Left ventricle myocardium inferior (tissue), 1 donor: ENCODE data around the gene STK38. TPM values are rescaled to one million over a fixed set of nuclear protein-coding genes. Genes with fewer than 3 reads are reported as not detected.
A peak's percentile ranks its signal among the peaks of the same experiment; 100 is the strongest.
"Not testable (repeated sequence)": the region's sequence is repeated elsewhere in the genome, so short reads cannot be mapped to it uniquely, and the experiment has no call there.

Experiments used
- DNase-seq: peaks from one replicate; pipeline ENCODE4 v3.0.0-alpha.2; 2020
- H3K27ac ChIP-seq: fragments of 200-600 bp; replicated peaks from 2 replicates; pipeline ENCODE4 v1.8.0; 2021
- H3K27me3 ChIP-seq: fragments of 200-600 bp; 2 replicates; pipeline ENCODE4 v1.8.0; 2021; ENCODE audit warnings: low read depth
- H3K36me3 ChIP-seq: fragments of 200-600 bp; 2 replicates; pipeline ENCODE4 v1.8.0; 2021
- H3K4me1 ChIP-seq: fragments of 200-600 bp; 2 replicates; pipeline ENCODE4 v1.8.0; 2021
- H3K4me3 ChIP-seq: fragments of 200-600 bp; 2 replicates; pipeline ENCODE4 v1.8.0; 2021; ENCODE audit warnings: mild to moderate bottlenecking, moderate library complexity
- H3K9me3 ChIP-seq: fragments of 200-600 bp; replicated peaks from 2 replicates; pipeline ENCODE4 v1.8.0; 2021
- intact Hi-C: fragments of 100-400 bp; cut with micrococcal nuclease; formaldehyde crosslinking; loops from one replicate; pipeline ENCODE4 v1.11.0; 2022
- total RNA-seq: library from RNA; stranded (reverse); fragmentation: NEBNext Ultra II Directional; extraction: Animal tissue kit (Norgen Biotek cat#: 25700); gene quantifications from one replicate; pipeline ENCODE4 v1.2.1, GENCODE V29; 2021
- TF ChIP-seq, protein P1 (sequence below): fragments of 200-600 bp; IDR thresholded peaks from 2 replicates; pipeline ENCODE4 v1.8.0; 2021; ENCODE audit warnings: antibody characterized with exemption, mild to moderate bottlenecking, borderline replicate concordance
- donor health status: DM: no; HTN: yes; CAD: no; lungs with severe emphysema.

STK38 gene
- total RNA-seq, 1 donor from 2014 or later = 25.5 TPM

DNA sequence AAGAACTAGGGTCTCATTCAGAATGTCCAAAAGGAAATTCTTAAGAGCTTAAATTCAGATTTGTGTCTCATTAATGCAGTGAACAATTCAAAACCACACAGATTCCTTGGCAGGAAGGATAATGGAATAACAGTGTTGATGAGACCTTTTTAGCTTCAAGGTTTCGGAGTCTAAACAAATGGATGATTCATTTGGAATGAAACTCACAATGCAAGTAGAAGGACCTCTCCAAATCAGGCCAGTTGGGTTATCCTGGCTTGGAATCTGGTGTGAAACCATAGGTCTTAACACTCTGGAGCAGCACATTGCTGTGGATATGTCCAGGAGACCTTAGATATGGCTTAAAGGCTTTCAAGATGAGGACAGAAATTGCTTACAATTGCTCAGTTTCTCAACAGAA, 59.6 kb downstream of the STK38 start:
- Histone ChIP-seq H3K36me3 (peaks cover 53% of the 10 kb centered on the region), H3K27me3 (no peaks in the 10 kb centered on the region), H3K9me3 (no peaks in the 10 kb centered on the region), H3K27ac (peak overlapping the region; percentile 9), H3K4me3 (no peak overlapping the region), H3K4me1 (peaks cover 22% of the 10 kb centered on the region)
- intact Hi-C loops = no loop called here
- TF ChIP-seq, protein P1, sequence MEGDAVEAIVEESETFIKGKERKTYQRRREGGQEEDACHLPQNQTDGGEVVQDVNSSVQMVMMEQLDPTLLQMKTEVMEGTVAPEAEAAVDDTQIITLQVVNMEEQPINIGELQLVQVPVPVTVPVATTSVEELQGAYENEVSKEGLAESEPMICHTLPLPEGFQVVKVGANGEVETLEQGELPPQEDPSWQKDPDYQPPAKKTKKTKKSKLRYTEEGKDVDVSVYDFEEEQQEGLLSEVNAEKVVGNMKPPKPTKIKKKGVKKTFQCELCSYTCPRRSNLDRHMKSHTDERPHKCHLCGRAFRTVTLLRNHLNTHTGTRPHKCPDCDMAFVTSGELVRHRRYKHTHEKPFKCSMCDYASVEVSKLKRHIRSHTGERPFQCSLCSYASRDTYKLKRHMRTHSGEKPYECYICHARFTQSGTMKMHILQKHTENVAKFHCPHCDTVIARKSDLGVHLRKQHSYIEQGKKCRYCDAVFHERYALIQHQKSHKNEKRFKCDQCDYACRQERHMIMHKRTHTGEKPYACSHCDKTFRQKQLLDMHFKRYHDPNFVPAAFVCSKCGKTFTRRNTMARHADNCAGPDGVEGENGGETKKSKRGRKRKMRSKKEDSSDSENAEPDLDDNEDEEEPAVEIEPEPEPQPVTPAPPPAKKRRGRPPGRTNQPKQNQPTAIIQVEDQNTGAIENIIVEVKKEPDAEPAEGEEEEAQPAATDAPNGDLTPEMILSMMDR = no peak
- no peak for DNase-seq

DNA sequence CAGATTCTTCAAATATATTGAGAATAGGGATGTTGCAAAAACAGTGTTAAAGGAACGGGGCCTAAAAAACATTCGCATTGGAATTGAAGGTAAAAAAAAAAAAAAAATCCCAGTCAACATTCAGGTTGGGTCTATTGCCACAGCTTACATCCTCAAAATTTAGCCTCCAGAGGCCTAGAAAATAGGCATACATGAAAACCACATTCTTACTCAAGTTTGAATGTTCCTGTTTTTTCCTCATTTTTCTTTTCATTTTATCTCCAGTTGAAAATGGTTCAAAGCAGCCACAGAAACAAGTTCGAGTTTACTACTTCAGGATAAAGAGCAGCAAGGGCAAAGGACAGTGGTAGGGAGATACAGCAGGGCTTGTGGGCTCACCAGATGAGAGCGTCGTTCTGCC, 62.5 kb downstream of the STK38 start:
- Histone ChIP-seq H3K4me1 (peaks cover 21% of the 10 kb centered on the region), H3K27me3 (no peaks in the 10 kb centered on the region), H3K36me3 (peaks cover 73% of the 10 kb centered on the region), H3K9me3 (no peaks in the 10 kb centered on the region), H3K4me3 (no peak overlapping the region), H3K27ac (no peak overlapping the region)
- TF ChIP-seq, protein P1 = no peak
- DNase-seq = no peak
- intact Hi-C loops = no loop called here

DNA sequence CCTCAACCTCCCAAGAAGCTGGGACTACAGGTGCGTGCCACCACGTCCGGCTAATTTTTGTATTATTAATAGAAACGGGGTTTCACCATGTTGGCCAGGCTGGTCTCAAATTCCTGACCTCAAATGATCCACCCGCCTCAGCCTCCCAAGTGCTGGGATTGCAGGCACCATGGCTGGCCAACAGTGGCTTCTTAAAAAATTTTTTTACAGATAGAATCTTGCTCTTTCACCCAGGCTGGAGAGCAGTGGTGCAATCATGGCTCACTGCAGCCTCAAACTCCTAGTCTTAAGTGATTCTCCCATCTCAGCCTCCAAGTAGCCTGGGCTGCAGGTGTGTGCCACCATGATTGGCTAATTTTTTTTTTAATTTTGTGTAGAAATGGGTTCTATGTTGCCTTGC, 64.0 kb downstream of the STK38 start:
- intact Hi-C loops, H3K27me3 ChIP-seq, H3K4me1 ChIP-seq, H3K9me3 ChIP-seq, H3K27ac ChIP-seq, DNase-seq, H3K4me3 ChIP-seq: not testable (repeated sequence)
- peaks cover 83% of the 10 kb centered on the region for H3K36me3 ChIP-seq

DNA sequence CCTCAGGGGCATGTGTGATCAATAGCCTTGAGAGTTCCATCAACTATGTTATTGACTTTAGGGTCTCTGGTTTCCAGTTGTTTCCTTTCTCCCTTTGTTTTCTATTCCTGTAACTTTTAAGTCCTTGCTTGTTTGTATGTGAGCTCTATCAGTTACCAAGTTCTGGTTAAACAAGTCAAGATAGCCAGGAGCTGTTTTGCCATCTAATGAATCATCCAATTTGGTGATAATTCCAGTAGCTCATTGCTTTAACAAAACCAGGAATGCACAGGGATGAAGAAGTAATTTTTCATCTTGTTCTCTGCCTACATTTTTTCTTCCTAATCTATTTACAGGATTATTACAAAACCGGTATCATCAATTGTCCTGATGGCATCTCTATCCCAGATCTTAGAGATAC, 68.0 kb downstream of the STK38 start:
- Histone ChIP-seq H3K9me3 (no peaks in the 10 kb centered on the region), H3K4me1 (no peaks in the 10 kb centered on the region), H3K27ac (no peak overlapping the region), H3K36me3 (peaks cover 66% of the 10 kb centered on the region), H3K27me3 (no peaks in the 10 kb centered on the region), H3K4me3 (no peak overlapping the region)
- intact Hi-C loops = no loop called here
- no peak for DNase-seq
- TF ChIP-seq, protein P1 = no peak

DNA sequence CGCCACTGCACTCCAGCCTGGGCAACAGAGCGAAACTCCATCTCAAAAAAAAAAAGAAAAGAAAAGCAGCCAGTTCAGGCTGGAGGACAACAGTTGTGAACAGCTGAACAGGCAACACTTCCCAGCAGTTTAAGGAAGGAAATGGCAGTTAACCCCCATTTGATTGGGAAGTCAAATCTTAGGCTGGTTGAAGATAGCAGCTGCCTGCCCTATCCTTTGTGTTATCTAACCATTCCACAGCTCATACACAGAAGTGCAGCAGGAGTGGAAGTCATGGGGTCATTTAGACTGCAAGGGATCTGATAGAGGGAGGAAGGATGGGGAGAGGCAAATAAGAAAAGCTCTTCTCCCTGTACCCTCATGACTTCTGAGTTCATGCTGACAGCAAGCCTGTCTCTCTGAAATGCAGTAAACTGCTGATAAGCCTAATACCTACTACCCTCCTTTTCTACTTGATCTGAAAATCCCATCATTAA, 69.2 kb downstream of the STK38 start:
- no peaks in the 10 kb centered on the region for H3K27me3 ChIP-seq
- TF ChIP-seq, protein P1 = no peak
- no peak for DNase-seq
- peaks cover 64% of the 10 kb centered on the region for H3K36me3 ChIP-seq
- no peaks in the 10 kb centered on the region for H3K9me3 ChIP-seq
- no peaks in the 10 kb centered on the region for H3K4me1 ChIP-seq
- no peak overlapping the region for H3K27ac ChIP-seq
- no peak overlapping the region for H3K4me3 ChIP-seq
- intact Hi-C loops = no loop called here

DNA sequence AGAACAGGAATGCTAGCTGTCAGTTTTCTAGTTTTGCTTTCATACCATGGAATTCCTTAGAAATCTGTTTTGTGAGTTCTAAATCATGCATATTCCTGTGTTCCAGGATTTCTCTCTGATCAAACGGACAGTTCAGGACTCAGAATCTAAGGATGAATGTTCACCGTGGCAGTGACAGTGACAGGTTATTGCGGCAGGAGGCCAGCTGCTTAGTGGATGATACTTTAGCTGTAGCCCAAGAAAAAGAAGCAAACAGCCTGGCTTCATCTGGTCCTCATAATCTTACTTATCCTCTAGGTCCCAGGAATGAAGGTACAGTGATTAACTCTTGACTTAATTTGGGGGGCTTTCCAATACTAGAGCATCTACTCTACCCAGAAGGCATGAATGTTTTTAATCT, 77.3 kb downstream of the STK38 start:
- TF ChIP-seq, protein P1 = no peak
- Histone ChIP-seq H3K36me3 (peaks cover 42% of the 10 kb centered on the region), H3K27ac (no peak overlapping the region), H3K4me3 (no peak overlapping the region), H3K4me1 (peaks cover 7% of the 10 kb centered on the region), H3K27me3 (no peaks in the 10 kb centered on the region), H3K9me3 (no peaks in the 10 kb centered on the region)
- intact Hi-C loops = no loop called here
- DNase-seq = no peak
